Fibroblast of pulmonary artery (primary cell): ENCODE measurements around the gene GTF3A.

Experiments used
- DNase-seq: peaks from one replicate; pipeline ENCODE4 v3.0.0-alpha.2; 2010; ENCODE audit warnings: low read depth
- H3K4me3 ChIP-seq: replicated peaks from 2 replicates; pipeline ENCODE4 v1.5.1; 2011; ENCODE audit warnings: low read depth, mild to moderate bottlenecking, control low read depth, low read length, moderate library complexity
- CTCF ChIP-seq: IDR thresholded peaks from 2 replicates; pipeline ENCODE4 v1.5.1; 2011; ENCODE audit warnings: mild to moderate bottlenecking, control low read depth, low read length, inconsistent platforms; ENCODE audit errors: missing control alignments

GTF3A gene

GRCh38 chr13:27472941-27473340, 48.5 kb downstream of the GTF3A start:
- no peak overlapping the region for H3K4me3 ChIP-seq
- no peak for TF ChIP-seq CTCF
- no peak for DNase-seq

- H3K4me3 ChIP-seq, result no peak overlapping the region
- DNase-seq, result no peak
- no peak for TF ChIP-seq CTCF
Measured at GRCh38 chr13:27474751-27475268, 50.4 kb downstream of the GTF3A start.

DNA sequence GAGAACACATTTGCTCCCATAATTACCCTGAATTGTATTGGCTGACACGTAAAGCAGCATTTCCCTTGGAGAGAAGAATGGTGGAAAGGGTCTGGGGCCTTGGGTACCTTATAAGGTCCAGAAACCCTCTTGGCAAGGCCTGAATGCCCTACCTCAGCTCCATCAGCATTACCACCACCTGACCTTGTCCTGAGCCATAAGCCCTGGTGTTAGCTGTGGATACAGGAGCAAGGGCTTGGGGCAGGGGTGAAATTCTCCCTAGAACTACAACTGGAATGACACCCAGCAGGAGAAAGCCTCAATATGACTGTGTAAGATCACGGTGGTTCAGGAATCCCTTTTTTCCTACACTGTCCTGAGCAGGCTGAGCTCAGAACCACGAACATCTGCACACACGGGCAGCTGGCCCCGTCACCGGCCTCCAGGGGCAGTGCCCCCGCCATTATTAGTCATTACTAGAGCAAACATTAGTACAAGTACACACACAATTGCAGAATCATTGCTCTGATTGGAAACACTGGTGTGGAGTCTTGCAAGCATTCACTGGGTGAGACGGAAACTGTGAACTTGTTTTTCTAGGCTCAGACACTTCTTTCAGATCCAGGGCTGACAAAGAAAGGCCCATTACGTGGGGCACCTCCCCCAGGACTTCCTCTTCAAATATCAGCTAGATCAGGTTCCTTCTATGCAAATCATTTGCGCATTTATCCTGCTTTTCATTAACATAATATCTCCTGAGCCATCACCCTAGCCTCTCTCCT, 52.7 kb downstream of the GTF3A start:
- no peak overlapping the region for H3K4me3 ChIP-seq
- no peak for TF ChIP-seq CTCF
- peak; percentile 7 for DNase-seq

DNA sequence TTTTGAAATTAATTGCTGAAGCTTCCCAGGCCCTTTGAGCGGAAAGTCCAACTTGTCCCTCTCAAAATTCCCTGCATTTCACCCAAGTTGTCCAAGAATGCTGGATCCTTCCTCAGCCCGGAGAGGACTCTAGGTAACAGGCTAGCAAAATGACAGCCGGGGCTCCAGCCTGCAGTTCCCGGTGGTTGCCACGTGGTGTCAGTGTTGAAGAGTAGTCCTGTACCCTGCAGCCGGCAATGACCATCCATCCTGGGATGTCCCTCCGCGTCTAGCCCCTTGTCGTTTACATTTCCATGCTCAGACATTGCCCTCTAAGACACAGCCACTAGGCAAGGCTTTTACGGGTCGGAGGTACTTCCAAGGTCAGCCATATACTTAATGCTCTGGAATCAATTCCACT, 57.3 kb downstream of the GTF3A start:
- TF ChIP-seq CTCF, result peak; percentile 82
- no peak overlapping the region for H3K4me3 ChIP-seq
- DNase-seq, result peak; percentile 51

DNA sequence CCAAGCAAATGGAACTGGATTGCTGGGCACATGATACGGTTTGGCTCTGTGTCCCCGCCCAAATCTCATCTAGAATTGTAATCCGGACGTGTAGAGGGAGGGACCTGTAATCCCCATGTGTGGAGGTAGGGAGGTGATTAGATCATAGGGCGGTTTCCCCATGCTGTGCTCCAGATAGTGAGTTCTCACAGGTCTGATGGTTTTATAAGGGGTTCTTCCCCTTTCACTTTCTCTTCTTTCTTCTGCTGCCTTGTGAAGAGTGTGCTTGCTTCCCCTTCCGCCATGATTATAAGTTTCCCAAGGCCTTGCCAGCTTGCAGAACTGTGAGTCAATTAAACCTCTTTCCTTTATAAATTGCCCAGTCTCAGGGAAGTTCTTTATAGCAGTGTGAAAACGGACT, 58.6 kb downstream of the GTF3A start:
- no peak for TF ChIP-seq CTCF
- H3K4me3 ChIP-seq, result no peak overlapping the region
- no peak for DNase-seq

DNA sequence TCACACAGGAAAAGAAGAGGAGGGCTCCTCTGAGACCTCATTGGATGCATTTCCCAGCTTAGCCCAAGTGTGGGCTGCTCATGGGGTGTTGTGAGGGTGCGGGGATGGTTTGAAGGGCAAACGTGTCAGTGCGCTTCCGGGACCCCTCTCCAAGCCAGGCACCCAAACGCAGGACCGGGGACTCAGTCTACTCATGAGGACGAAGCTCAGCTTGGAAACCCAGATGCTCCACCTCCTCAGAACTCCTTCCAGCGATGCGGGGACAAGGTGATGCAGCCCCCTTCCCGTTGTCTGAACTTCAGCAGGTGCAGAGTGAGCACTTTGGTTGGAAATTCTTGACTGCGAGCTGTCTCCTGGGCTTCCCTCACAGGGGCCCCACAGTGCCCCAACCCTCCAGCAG, 59.0 kb downstream of the GTF3A start:
- no peak overlapping the region for H3K4me3 ChIP-seq
- TF ChIP-seq CTCF, result no peak
- no peak for DNase-seq
